ENCODE data around the gene DTX3. TPM values are rescaled to one million over a fixed set of nuclear protein-coding genes. Genes with fewer than 3 reads are reported as not detected.

DTX3 gene
- total RNA-seq, 1 experiment from 2014 or later: 18.1 TPM

DNA sequence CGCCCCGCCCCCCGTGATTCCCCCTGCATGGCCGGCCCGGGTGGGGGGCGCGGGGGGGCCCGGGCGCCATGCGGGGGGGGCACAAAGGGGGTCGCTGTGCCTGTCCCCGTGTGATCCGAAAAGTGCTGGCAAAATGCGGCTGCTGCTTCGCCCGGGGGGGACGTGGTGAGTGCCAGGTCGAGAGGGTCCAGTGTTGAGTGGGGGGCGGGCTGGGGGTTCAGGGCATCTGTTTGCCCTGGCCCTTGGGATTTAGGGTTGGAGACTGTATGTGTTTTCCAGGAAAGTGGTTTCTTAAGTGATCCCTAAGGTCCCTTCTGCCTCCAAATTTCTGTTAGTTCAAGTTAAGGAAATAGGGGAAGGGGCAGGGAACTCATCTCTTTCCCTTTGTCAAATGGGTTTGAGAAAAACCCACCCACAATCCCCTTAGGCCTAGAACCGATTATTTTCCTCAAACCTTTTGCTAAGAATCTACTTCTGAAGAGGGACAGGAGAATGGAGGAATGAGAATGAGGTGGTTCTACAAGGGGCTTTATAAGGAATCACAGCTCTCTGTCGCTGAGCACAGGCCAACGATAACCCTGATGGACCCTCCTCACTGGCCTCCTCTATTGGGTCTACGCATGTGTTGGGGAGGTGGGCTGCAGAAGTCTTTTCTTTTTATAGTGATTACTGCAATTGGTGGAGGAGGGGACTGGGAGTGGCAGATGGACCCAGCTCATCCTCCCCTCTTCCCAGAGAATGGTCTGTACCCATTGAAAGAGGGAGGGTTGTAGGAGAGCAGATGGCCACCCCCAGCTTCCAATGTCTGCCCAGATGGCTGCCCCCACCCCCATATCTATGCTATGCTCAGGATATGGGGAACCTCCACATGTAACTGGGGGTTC lies 7.4 kb downstream of the DTX3 start:
- Histone ChIP-seq H3K4me2 (no peak overlapping the region), H4K20me1 (ENCODE audit: insufficient read depth) (no peaks in the 10 kb centered on the region), H2AFZ (no peak overlapping the region), H3F3A (ENCODE audit: insufficient read depth, low read depth) (no peaks in the 10 kb centered on the region), H3K4me1 (replicated peaks; ENCODE audit: insufficient read depth) (no peaks in the 10 kb centered on the region), H3K79me2 (ENCODE audit: low read depth) (no peaks in the 10 kb centered on the region), H3K27me3 (ENCODE audit: insufficient read depth, low read depth) (peaks cover 71% of the 10 kb centered on the region), H3K9me2 (ENCODE audit: insufficient read depth) (no peaks in the 10 kb centered on the region), H3K27ac (no peak overlapping the region), H3K9me3 (ENCODE audit: insufficient read depth, low read depth) (no peaks in the 10 kb centered on the region), H3K4me3 (no peak overlapping the region), H3K36me3 (ENCODE audit: low read depth) (no peaks in the 10 kb centered on the region)
- no peak for DNase-seq
- TF ChIP-seq CTCF (conservative IDR thresholded peaks at IDR 0.05) (no peak), EZH2 (IDR thresholded peaks at IDR 0.05; ENCODE audit: low read depth) (no peak)
- TSS peak; percentile 57 for BruUV-seq (replicated peaks)
- ChIA-PET POLR2A (ENCODE audit: unreplicated experiment) (interaction anchor here (0.6 kb wide), 1 partner anchor 26 kb away, joined by 7 read pairs; no protein-coding TSS in a partner anchor), CTCF (interaction anchor here (0.5 kb wide), 2 partner anchors 44 to 1883 kb away, joined by 4 to 5 read pairs; no protein-coding TSS in a partner anchor)
- intact Hi-C loops (cut with micrococcal nuclease; ENCODE audit: unreplicated experiment): no loop called here

DNA sequence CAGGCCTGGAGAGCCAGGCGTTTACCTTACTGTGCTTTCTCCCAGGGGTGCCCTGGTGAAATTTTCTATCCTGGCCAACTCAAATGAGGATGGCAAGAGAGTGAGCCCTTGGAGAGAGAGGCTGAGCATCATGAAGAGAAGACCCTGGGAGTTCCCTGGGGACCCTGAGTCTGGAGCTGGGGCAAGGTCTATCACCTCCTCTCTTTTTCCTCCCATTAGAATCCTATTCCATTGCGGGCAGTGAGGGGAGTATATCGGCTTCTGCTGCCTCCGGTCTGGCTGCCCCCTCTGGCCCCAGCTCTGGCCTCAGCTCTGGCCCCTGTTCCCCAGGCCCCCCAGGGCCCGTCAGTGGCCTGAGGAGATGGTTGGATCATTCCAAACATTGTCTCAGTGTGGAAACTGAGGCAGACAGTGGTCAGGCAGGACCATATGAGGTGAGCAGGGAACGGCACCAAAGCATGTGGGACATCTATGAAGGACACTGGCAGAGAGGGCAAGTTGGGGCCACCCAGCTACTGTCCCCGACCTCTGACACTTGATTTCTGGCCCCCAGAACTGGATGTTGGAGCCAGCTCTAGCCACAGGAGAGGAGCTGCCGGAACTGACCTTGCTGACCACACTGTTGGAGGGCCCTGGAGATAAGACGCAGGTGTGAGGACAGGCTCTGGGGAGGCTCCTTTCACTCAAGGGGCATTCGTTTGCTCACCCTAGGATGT lies 8.2 kb downstream of the DTX3 start:
- intact Hi-C loops (cut with micrococcal nuclease; ENCODE audit: unreplicated experiment): no loop called here
- Histone ChIP-seq H3K27me3 (ENCODE audit: insufficient read depth, low read depth) (peaks cover 76% of the 10 kb centered on the region), H3K4me3 (no peak overlapping the region), H3K36me3 (ENCODE audit: low read depth) (no peaks in the 10 kb centered on the region), H2AFZ (no peak overlapping the region), H3K79me2 (ENCODE audit: low read depth) (no peaks in the 10 kb centered on the region), H4K20me1 (ENCODE audit: insufficient read depth) (no peaks in the 10 kb centered on the region), H3K9me3 (ENCODE audit: insufficient read depth, low read depth) (no peaks in the 10 kb centered on the region), H3K27ac (no peak overlapping the region), H3F3A (ENCODE audit: insufficient read depth, low read depth) (no peaks in the 10 kb centered on the region), H3K4me2 (no peak overlapping the region), H3K4me1 (replicated peaks; ENCODE audit: insufficient read depth) (no peaks in the 10 kb centered on the region), H3K9me2 (ENCODE audit: insufficient read depth) (no peaks in the 10 kb centered on the region)
- BruUV-seq (replicated peaks): no TSS peak
- DNase-seq: no peak
- ChIA-PET POLR2A (ENCODE audit: unreplicated experiment) (interaction anchor here (0.6 kb wide), 1 partner anchor 145 kb away, joined by 4 read pairs; no protein-coding TSS in a partner anchor), CTCF (interaction anchor here (0.5 kb wide), 1 partner anchor 45 kb away, joined by 4 read pairs; no protein-coding TSS in a partner anchor)
- TF ChIP-seq EZH2 (IDR thresholded peaks at IDR 0.05; ENCODE audit: low read depth): no peak
- no peak for TF ChIP-seq CTCF (conservative IDR thresholded peaks at IDR 0.05)

DNA sequence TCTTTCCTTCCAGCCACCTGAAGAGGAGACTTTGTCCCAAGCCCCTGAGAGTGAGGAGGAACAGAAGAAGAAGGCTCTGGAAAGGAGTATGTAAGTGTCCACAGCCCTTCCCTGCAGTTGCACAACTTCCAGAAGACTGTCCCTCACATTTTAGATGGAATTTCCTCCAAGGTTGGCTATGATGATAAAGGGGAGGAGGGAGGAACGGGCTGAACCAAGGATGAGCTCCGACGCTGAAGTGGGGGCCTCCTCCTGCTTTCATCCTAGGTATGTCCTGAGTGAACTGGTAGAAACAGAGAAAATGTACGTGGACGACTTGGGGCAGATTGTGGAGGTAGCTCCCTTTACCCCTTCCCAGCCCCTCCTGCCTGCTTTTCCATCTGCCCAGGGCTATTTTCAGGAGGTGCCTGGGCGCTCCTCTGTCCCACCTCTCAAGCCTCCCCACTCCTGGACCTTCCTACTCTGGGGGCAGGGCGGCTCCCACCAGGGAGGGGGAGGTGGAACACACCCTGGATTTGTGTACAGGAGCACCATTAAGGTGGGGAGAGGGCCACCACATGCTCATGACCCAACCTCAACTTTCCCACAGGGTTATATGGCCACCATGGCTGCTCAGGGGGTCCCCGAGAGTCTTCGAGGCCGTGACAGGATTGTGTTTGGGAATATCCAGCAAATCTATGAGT lies 8.9 kb downstream of the DTX3 start:
- Histone ChIP-seq H2AFZ (no peak overlapping the region), H3F3A (ENCODE audit: insufficient read depth, low read depth) (no peaks in the 10 kb centered on the region), H3K9me3 (ENCODE audit: insufficient read depth, low read depth) (no peaks in the 10 kb centered on the region), H4K20me1 (ENCODE audit: insufficient read depth) (no peaks in the 10 kb centered on the region), H3K4me3 (no peak overlapping the region), H3K27me3 (ENCODE audit: insufficient read depth, low read depth) (peaks cover 76% of the 10 kb centered on the region), H3K27ac (no peak overlapping the region), H3K36me3 (ENCODE audit: low read depth) (no peaks in the 10 kb centered on the region), H3K9me2 (ENCODE audit: insufficient read depth) (no peaks in the 10 kb centered on the region), H3K4me2 (no peak overlapping the region), H3K4me1 (replicated peaks; ENCODE audit: insufficient read depth) (no peaks in the 10 kb centered on the region), H3K79me2 (ENCODE audit: low read depth) (no peaks in the 10 kb centered on the region)
- intact Hi-C loops (cut with micrococcal nuclease; ENCODE audit: unreplicated experiment): no loop called here
- DNase-seq: no peak
- TF ChIP-seq CTCF (conservative IDR thresholded peaks at IDR 0.05) (no peak), EZH2 (IDR thresholded peaks at IDR 0.05; ENCODE audit: low read depth) (no peak)
- no TSS peak for BruUV-seq (replicated peaks)
- ChIA-PET POLR2A (ENCODE audit: unreplicated experiment) (interaction anchor here (0.6 kb wide), 1 partner anchor 145 kb away, joined by 4 read pairs; no protein-coding TSS in a partner anchor), CTCF (no interaction called here)

Measured in PC-9 (cell line).